Measurements from ENCODE around the gene THEMIS. TPM values are rescaled to one million over a fixed set of nuclear protein-coding genes. Genes with fewer than 3 reads are reported as not detected.

The THEMIS gene
- total RNA-seq, 1 donor from 2014 or later, result not detected

GRCh38 chr6:127880429-127880828, 20.4 kb downstream of the THEMIS start:
- no peak overlapping the region for H3K4me3 ChIP-seq
- no peaks in the 10 kb centered on the region for H3K27me3 ChIP-seq
- no peak for DNase-seq (ENCODE audit: low spot score in 2 of 2)
- intact Hi-C loops (cut with DNase I), result no loop called here
- H3K9me3 ChIP-seq, result no peaks in the 10 kb centered on the region
- no peak for TF ChIP-seq CTCF (IDR thresholded peaks at IDR 0.05)
- H3K27ac ChIP-seq, result no peak overlapping the region
- no peaks in the 10 kb centered on the region for H3K4me1 ChIP-seq
- H3K36me3 ChIP-seq, result no peaks in the 10 kb centered on the region

DNA sequence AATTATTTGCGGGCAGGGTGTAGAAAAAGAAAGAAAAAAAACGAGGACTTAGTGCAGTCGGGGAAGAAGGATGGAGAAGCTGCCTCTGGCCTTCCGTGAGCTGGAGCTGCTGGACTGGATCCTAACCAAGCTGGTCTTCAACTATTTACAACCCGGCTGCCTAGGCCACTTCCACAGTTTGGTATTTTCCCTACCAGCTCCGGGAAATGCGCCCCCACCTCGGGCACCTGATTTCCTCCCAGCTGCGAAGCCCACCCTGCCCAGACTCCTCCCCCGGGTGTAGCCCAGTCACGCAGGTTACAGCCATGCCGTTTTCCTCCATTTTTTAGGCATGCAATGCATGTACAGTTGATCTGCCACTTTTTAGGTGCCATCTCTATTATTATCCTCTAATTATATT, 21.2 kb downstream of the THEMIS start:
- no peak for TF ChIP-seq CTCF (IDR thresholded peaks at IDR 0.05)
- no peak for DNase-seq (ENCODE audit: low spot score in 2 of 2)
- Histone ChIP-seq H3K4me1 (no peaks in the 10 kb centered on the region), H3K27ac (no peak overlapping the region), H3K4me3 (no peak overlapping the region), H3K9me3 (no peaks in the 10 kb centered on the region), H3K27me3 (no peaks in the 10 kb centered on the region), H3K36me3 (no peaks in the 10 kb centered on the region)
- intact Hi-C loops (cut with DNase I), result no loop called here

GRCh38 chr6:127878115-127878514, 22.7 kb downstream of the THEMIS start:
- intact Hi-C loops (cut with DNase I), result no loop called here
- no peak for TF ChIP-seq CTCF (IDR thresholded peaks at IDR 0.05)
- Histone ChIP-seq H3K4me3 (no peak overlapping the region), H3K4me1 (no peaks in the 10 kb centered on the region), H3K9me3 (peaks cover 0 to under 1% of the 10 kb centered on the region in 2 donors), H3K36me3 (no peaks in the 10 kb centered on the region), H3K27me3 (no peaks in the 10 kb centered on the region), H3K27ac (no peak overlapping the region)
- no peak for DNase-seq (ENCODE audit: low spot score in 2 of 2)

- no peaks in the 10 kb centered on the region for H3K27me3 ChIP-seq
- intact Hi-C loops (cut with DNase I), result no loop called here
- no peaks in the 10 kb centered on the region for H3K4me1 ChIP-seq
- no peaks in the 10 kb centered on the region for H3K36me3 ChIP-seq
- peaks cover 0 to 9% of the 10 kb centered on the region in 2 donors for H3K9me3 ChIP-seq
- H3K27ac ChIP-seq, result no peak overlapping the region
- H3K4me3 ChIP-seq, result no peak overlapping the region
- DNase-seq (ENCODE audit: low spot score in 2 of 2), result no peak
- no peak for TF ChIP-seq CTCF (IDR thresholded peaks at IDR 0.05)
These were observed 23.6 kb downstream of the THEMIS start for GRCh38 chr6:127877231-127877630.

- H3K27ac ChIP-seq, result no peak overlapping the region
These were observed 31.0 kb downstream of the THEMIS start for GRCh38 chr6:127869772-127870404.

More at GRCh38 chr6:127869772-127870404, 31.0 kb downstream of the THEMIS start:
- no peak for DNase-seq (ENCODE audit: low spot score in 2 of 2)
- intact Hi-C loops (cut with DNase I), result no loop called here
- Histone ChIP-seq H3K4me1 (no peaks in the 10 kb centered on the region), H3K36me3 (no peaks in the 10 kb centered on the region), H3K9me3 (peaks cover 0 to 9% of the 10 kb centered on the region in 2 donors), H3K4me3 (no peak overlapping the region), H3K27me3 (no peaks in the 10 kb centered on the region)
- no peak for TF ChIP-seq CTCF (IDR thresholded peaks at IDR 0.05)
